ENCODE results near the gene HHAT.
"Not testable (repeated sequence)": the region's sequence is repeated elsewhere in the genome, so short reads cannot be mapped to it uniquely, and the experiment has no call there.

HHAT gene

GRCh38 chr1:210398466-210398865 lies 69.8 kb downstream of the HHAT start:
- no peak for DNase-seq
- Mint-ChIP-seq H3K36me3 (no peaks in the 10 kb centered on the region), H3K27ac (no peak overlapping the region), H3K4me1 (peaks cover 22% of the 10 kb centered on the region), H3K4me3 (no peak overlapping the region), H3K9me3 (no peaks in the 10 kb centered on the region), H3K27me3 (peaks cover 3% of the 10 kb centered on the region)
- CTCF ChIA-PET: interaction anchor here (3.6 kb wide), 1 partner anchor 24 kb away, joined by 52 read pairs; no protein-coding TSS in a partner anchor

- Mint-ChIP-seq H3K9me3 (no peaks in the 10 kb centered on the region), H3K27me3 (no peaks in the 10 kb centered on the region), H3K4me3 (no peak overlapping the region), H3K36me3 (no peaks in the 10 kb centered on the region), H3K4me1 (peaks cover 22% of the 10 kb centered on the region), H3K27ac (no peak overlapping the region)
- peak; percentile 61 for DNase-seq
- CTCF ChIA-PET: interaction anchor here (0.8 to 3.6 kb wide), 23 partner anchors 10 to 540 kb away, joined by 3 to 52 read pairs (median 4); no protein-coding TSS in a partner anchor
Measured at GRCh38 chr1:210400043-210400840, 71.5 kb downstream of the HHAT start.

- no peaks in the 10 kb centered on the region for H3K36me3 Mint-ChIP-seq
- H3K27ac Mint-ChIP-seq: no peak overlapping the region
- H3K4me1 Mint-ChIP-seq: peaks cover 22% of the 10 kb centered on the region
Measured at GRCh38 chr1:210402560-210402959, 73.9 kb downstream of the HHAT start.

GRCh38 chr1:210405316-210405715 lies 76.6 kb downstream of the HHAT start:
- H3K36me3 Mint-ChIP-seq: no peaks in the 10 kb centered on the region
- H3K27ac Mint-ChIP-seq: no peak overlapping the region
- H3K4me3 Mint-ChIP-seq: no peak overlapping the region
- DNase-seq: no peak
- H3K4me1 Mint-ChIP-seq: peaks cover 3% of the 10 kb centered on the region
- H3K27me3 Mint-ChIP-seq: no peaks in the 10 kb centered on the region
- CTCF ChIA-PET: interaction anchor here (1.1 to 2.1 kb wide), 3 partner anchors 31 to 729 kb away, joined by 4 to 13 read pairs (median 4); partner anchors contain the start of gene KCNH1
- H3K9me3 Mint-ChIP-seq: no peaks in the 10 kb centered on the region

More at GRCh38 chr1:210402560-210402959, 73.9 kb downstream of the HHAT start:
- CTCF ChIA-PET: interaction anchor here (0.8 to 3.6 kb wide), 9 partner anchors 17 to 110 kb away, joined by 3 to 33 read pairs (median 4); no protein-coding TSS in a partner anchor
- no peak overlapping the region for H3K4me3 Mint-ChIP-seq
- no peaks in the 10 kb centered on the region for H3K9me3 Mint-ChIP-seq
- H3K27me3 Mint-ChIP-seq: no peaks in the 10 kb centered on the region
- DNase-seq: no peak

- H3K9me3 Mint-ChIP-seq, H3K4me3 Mint-ChIP-seq, H3K36me3 Mint-ChIP-seq, DNase-seq, H3K4me1 Mint-ChIP-seq, H3K27me3 Mint-ChIP-seq, H3K27ac Mint-ChIP-seq: not testable (repeated sequence)
- CTCF ChIA-PET: interaction anchor here (0.7 to 1.8 kb wide), 9 partner anchors 10 to 732 kb away, joined by 3 to 17 read pairs (median 4); partner anchors contain the start of gene KCNH1
Measured at GRCh38 chr1:210406341-210406740, 77.6 kb downstream of the HHAT start.

- Mint-ChIP-seq H3K9me3 (no peaks in the 10 kb centered on the region), H3K27ac (no peak overlapping the region), H3K27me3 (no peaks in the 10 kb centered on the region), H3K36me3 (no peaks in the 10 kb centered on the region), H3K4me1 (no peaks in the 10 kb centered on the region), H3K4me3 (no peak overlapping the region)
- peak; percentile 80 for DNase-seq
- CTCF ChIA-PET: interaction anchor here (0.7 to 1.8 kb wide), 10 partner anchors 9 to 731 kb away, joined by 3 to 17 read pairs (median 5); partner anchors contain the start of gene KCNH1
Measured at GRCh38 chr1:210407207-210407886, 78.6 kb downstream of the HHAT start.

- H3K9me3 Mint-ChIP-seq: no peaks in the 10 kb centered on the region
- no peaks in the 10 kb centered on the region for H3K27me3 Mint-ChIP-seq
- DNase-seq: no peak
- no peak overlapping the region for H3K4me3 Mint-ChIP-seq
- CTCF ChIA-PET: interaction anchor here (1.4 to 2.4 kb wide), 2 partner anchors 40 to 728 kb away, joined by 7 to 19 read pairs; no protein-coding TSS in a partner anchor
- H3K36me3 Mint-ChIP-seq: no peaks in the 10 kb centered on the region
- H3K27ac Mint-ChIP-seq: no peak overlapping the region
- H3K4me1 Mint-ChIP-seq: no peaks in the 10 kb centered on the region
Measured at GRCh38 chr1:210407887-210408252, 79.2 kb downstream of the HHAT start.

GRCh38 chr1:210412240-210412639 lies 83.5 kb downstream of the HHAT start:
- CTCF ChIA-PET: interaction anchor here (0.9 kb wide), 1 partner anchor 722 kb away, joined by 3 read pairs; the partner anchor contains the start of gene KCNH1

GRCh38 chr1:210413951-210414350 lies 85.2 kb downstream of the HHAT start:
- no peak overlapping the region for H3K27ac Mint-ChIP-seq
- CTCF ChIA-PET: interaction anchor here (0.6 to 1.0 kb wide), 2 partner anchors 14 to 86 kb away, joined by 3 read pairs; no protein-coding TSS in a partner anchor
- H3K27me3 Mint-ChIP-seq: no peaks in the 10 kb centered on the region
- H3K9me3 Mint-ChIP-seq: no peaks in the 10 kb centered on the region
- H3K36me3 Mint-ChIP-seq: no peaks in the 10 kb centered on the region
- H3K4me1 Mint-ChIP-seq: no peaks in the 10 kb centered on the region
- no peak for DNase-seq
- H3K4me3 Mint-ChIP-seq: no peak overlapping the region

More at GRCh38 chr1:210412240-210412639, 83.5 kb downstream of the HHAT start:
- H3K9me3 Mint-ChIP-seq: no peaks in the 10 kb centered on the region
- H3K27me3 Mint-ChIP-seq: no peaks in the 10 kb centered on the region
- no peak for DNase-seq
- no peak overlapping the region for H3K4me3 Mint-ChIP-seq
- no peaks in the 10 kb centered on the region for H3K4me1 Mint-ChIP-seq
- H3K27ac Mint-ChIP-seq: no peak overlapping the region
- no peaks in the 10 kb centered on the region for H3K36me3 Mint-ChIP-seq

- Mint-ChIP-seq H3K36me3 (no peaks in the 10 kb centered on the region), H3K27me3 (no peaks in the 10 kb centered on the region), H3K4me3 (no peak overlapping the region), H3K27ac (no peak overlapping the region), H3K9me3 (no peaks in the 10 kb centered on the region), H3K4me1 (no peaks in the 10 kb centered on the region)
- CTCF ChIA-PET: interaction anchor here (0.6 to 1.4 kb wide), 5 partner anchors 9 to 720 kb away, joined by 3 to 6 read pairs (median 3); no protein-coding TSS in a partner anchor
- no peak for DNase-seq
Measured at GRCh38 chr1:210415846-210416448, 87.2 kb downstream of the HHAT start.

- H3K9me3 Mint-ChIP-seq: no peaks in the 10 kb centered on the region
- H3K4me3 Mint-ChIP-seq: no peak overlapping the region
- no peak for DNase-seq
- H3K27ac Mint-ChIP-seq: no peak overlapping the region
- CTCF ChIA-PET: interaction anchor here (1.0 to 2.2 kb wide), 4 partner anchors 17 to 719 kb away, joined by 3 to 4 read pairs (median 4); partner anchors contain the start of gene KCNH1
- no peaks in the 10 kb centered on the region for H3K4me1 Mint-ChIP-seq
- H3K27me3 Mint-ChIP-seq: no peaks in the 10 kb centered on the region
- no peaks in the 10 kb centered on the region for H3K36me3 Mint-ChIP-seq
Measured at GRCh38 chr1:210416681-210417080, 88.0 kb downstream of the HHAT start.

GRCh38 chr1:210417881-210418280 lies 89.2 kb downstream of the HHAT start:
- no peak overlapping the region for H3K4me3 Mint-ChIP-seq
- no peaks in the 10 kb centered on the region for H3K36me3 Mint-ChIP-seq
- no peak for DNase-seq
- H3K9me3 Mint-ChIP-seq: no peaks in the 10 kb centered on the region
- H3K4me1 Mint-ChIP-seq: no peaks in the 10 kb centered on the region
- H3K27ac Mint-ChIP-seq: no peak overlapping the region
- CTCF ChIA-PET: interaction anchor here (2.2 kb wide), 1 partner anchor 716 kb away, joined by 4 read pairs; the partner anchor contains the start of gene KCNH1
- H3K27me3 Mint-ChIP-seq: no peaks in the 10 kb centered on the region

- CTCF ChIA-PET: interaction anchor here (2.2 kb wide), 1 partner anchor 715 kb away, joined by 4 read pairs; the partner anchor contains the start of gene KCNH1
- H3K9me3 Mint-ChIP-seq: no peaks in the 10 kb centered on the region
- no peaks in the 10 kb centered on the region for H3K27me3 Mint-ChIP-seq
- DNase-seq: no peak
- H3K36me3 Mint-ChIP-seq: no peaks in the 10 kb centered on the region
- H3K4me1 Mint-ChIP-seq: no peaks in the 10 kb centered on the region
- no peak overlapping the region for H3K4me3 Mint-ChIP-seq
- H3K27ac Mint-ChIP-seq: no peak overlapping the region
Measured at GRCh38 chr1:210418863-210419650, 90.4 kb downstream of the HHAT start.

Data from activated naive CD4-positive, alpha-beta T cell treated with anti-CD3 and anti-CD28 coated beads, Interleukin-2, amount 10 ng/mL, durations not matched to agents 7 days and 5 days (primary cell).